Measurements from ENCODE around the gene PGC. TPM values are rescaled to one million over a fixed set of nuclear protein-coding genes. Genes with fewer than 3 reads are reported as not detected.

The PGC gene
- total RNA-seq, 1 experiment from 2014 or later, result not detected

DNA sequence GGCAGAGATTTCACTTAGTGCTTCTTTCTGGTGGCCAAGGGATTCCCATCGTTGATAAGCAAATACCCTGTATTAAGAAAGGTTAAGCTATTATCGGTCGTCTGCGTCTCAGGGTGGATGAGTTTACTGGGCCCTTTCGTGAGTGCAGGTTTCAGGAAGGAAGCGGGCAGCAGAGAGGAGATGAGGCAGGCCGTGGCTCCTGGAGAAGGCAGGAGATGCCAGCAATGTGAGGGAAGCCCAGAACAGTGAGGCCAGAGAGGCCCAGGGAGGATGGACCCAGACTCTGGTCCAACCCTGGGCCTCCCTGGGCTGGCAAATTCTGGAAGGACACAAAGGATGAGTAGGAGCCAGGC, 23.0 kb downstream of the PGC start:
- no peaks in the 10 kb centered on the region for H3K27me3 ChIP-seq (ENCODE audit: insufficient read depth, low read length)
- H3K27ac Mint-ChIP-seq, result peak overlapping the region in 2 of 3 experiments; percentile 72 to 93; a peak in 2 of 7 replicates
- H2BK15ac ChIP-seq (ENCODE audit: low read depth, low read length), result no peak overlapping the region
- H3K4ac ChIP-seq (ENCODE audit: low read depth, low read length), result no peak overlapping the region
- H3K56ac ChIP-seq (ENCODE audit: insufficient read length, low read depth, low read length), result no peak overlapping the region
- no peaks in the 10 kb centered on the region for H4K20me1 ChIP-seq (ENCODE audit: control insufficient read depth, insufficient read depth, insufficient read length)
- no peak overlapping the region for H3K9ac ChIP-seq (ENCODE audit: extremely low read depth, insufficient read length, low read length)
- peaks cover 9% of the 10 kb centered on the region for H3K27me3 Mint-ChIP-seq (ENCODE audit: low read depth)
- H2AK5ac ChIP-seq (ENCODE audit: insufficient read length, low read length), result no peak overlapping the region
- H2BK20ac ChIP-seq (ENCODE audit: low read depth, low read length, poor library complexity, severe bottlenecking), result no peak overlapping the region
- H3T11ph ChIP-seq (ENCODE audit: low read length), result no peak overlapping the region
- H4K91ac ChIP-seq (ENCODE audit: insufficient read length, low read depth, low read length), result no peak overlapping the region
- H3K9me3 Mint-ChIP-seq, result no peaks in the 10 kb centered on the region
- H3K79me2 ChIP-seq (ENCODE audit: insufficient read depth, low read length), result no peaks in the 10 kb centered on the region
- no peak overlapping the region for H2BK5ac ChIP-seq (ENCODE audit: insufficient read length, low read length)
- DNase-seq, result no peak
- no peaks in the 10 kb centered on the region for H3K4me1 ChIP-seq (ENCODE audit: insufficient read depth, low read length)
- WGBS (ENCODE audit: extremely low coverage, insufficient read length, low lambda C conversion rate), result no CpG with 5 or more reads among the region's 7 CpGs
- no peaks in the 10 kb centered on the region for H3K23me2 ChIP-seq (ENCODE audit: insufficient read length, low read depth, low read length, poor library complexity, severe bottlenecking)
- H3K23ac ChIP-seq (ENCODE audit: insufficient read length, low read depth, low read length), result no peak overlapping the region
- H3K4me1 Mint-ChIP-seq, result peaks cover 21 to 23% of the 10 kb centered on the region in 2 experiments
- no peak overlapping the region for H3K4me3 Mint-ChIP-seq
- no peak overlapping the region for H2AFZ ChIP-seq (ENCODE audit: low read length)
- no peaks in the 10 kb centered on the region for H3K36me3 Mint-ChIP-seq (ENCODE audit: insufficient read depth in 1 of 3, low read depth in 3 of 3)
- no peak overlapping the region for H2BK12ac ChIP-seq (ENCODE audit: insufficient read length, low read depth, low read length)
- no peak overlapping the region for H3K18ac ChIP-seq (ENCODE audit: insufficient read length, low read depth, low read length)
- H4K5ac ChIP-seq (ENCODE audit: insufficient read length, low read depth, low read length), result no peak overlapping the region
- H3K9me3 ChIP-seq (ENCODE audit: control insufficient read depth, low read depth, low read length), result no peaks in the 10 kb centered on the region
- no peaks in the 10 kb centered on the region for H3K79me1 ChIP-seq (ENCODE audit: insufficient read depth, low read depth, low read length, poor library complexity, severe bottlenecking)
- H3K27ac ChIP-seq (ENCODE audit: insufficient read length, low read depth, low read length), result no peak overlapping the region
- H2BK120ac ChIP-seq (ENCODE audit: low read depth, low read length, poor library complexity, severe bottlenecking), result no peak overlapping the region
- TF ChIP-seq, protein P1, sequence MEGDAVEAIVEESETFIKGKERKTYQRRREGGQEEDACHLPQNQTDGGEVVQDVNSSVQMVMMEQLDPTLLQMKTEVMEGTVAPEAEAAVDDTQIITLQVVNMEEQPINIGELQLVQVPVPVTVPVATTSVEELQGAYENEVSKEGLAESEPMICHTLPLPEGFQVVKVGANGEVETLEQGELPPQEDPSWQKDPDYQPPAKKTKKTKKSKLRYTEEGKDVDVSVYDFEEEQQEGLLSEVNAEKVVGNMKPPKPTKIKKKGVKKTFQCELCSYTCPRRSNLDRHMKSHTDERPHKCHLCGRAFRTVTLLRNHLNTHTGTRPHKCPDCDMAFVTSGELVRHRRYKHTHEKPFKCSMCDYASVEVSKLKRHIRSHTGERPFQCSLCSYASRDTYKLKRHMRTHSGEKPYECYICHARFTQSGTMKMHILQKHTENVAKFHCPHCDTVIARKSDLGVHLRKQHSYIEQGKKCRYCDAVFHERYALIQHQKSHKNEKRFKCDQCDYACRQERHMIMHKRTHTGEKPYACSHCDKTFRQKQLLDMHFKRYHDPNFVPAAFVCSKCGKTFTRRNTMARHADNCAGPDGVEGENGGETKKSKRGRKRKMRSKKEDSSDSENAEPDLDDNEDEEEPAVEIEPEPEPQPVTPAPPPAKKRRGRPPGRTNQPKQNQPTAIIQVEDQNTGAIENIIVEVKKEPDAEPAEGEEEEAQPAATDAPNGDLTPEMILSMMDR (conservative IDR thresholded peaks at IDR 0.05), result no peak
- no peak overlapping the region for H3K4me2 ChIP-seq (ENCODE audit: insufficient read depth, insufficient read length, low read length)
- no peak overlapping the region for H4K8ac ChIP-seq (replicated peaks; ENCODE audit: insufficient read length, low read depth, low read length)
- H3K14ac ChIP-seq (ENCODE audit: insufficient read depth, low read length), result no peak overlapping the region

Data from H9 (cell line).